Activated CD4-positive, alpha-beta T cell treated with anti-CD3 and anti-CD28 coated beads, Interleukin-2, amount 10 ng/mL, durations not matched to agents 7 days and 5 days (primary cell): ENCODE measurements around the gene CAMP. TPM values are rescaled to one million over a fixed set of nuclear protein-coding genes. Genes with fewer than 3 reads are reported as not detected.

Experiments used
- CTCF ChIA-PET: fragments of 350-600 bp; sonication (Branson Sonifier 250); formaldehyde crosslinking; loops from one replicate; lab custom pipeline; 2021; ENCODE audit warnings: antibody characterized with exemption; lab: Charles Lee
- POLR2A ChIA-PET: fragments of 350-600 bp; sonication (Branson Sonifier 250); formaldehyde crosslinking; loops from one replicate; lab custom pipeline; 2021; ENCODE audit warnings: antibody characterized with exemption; lab: Charles Lee
- DNase-seq: peaks from one replicate; pipeline ENCODE4 v3.0.0-alpha.2; 2020
- H3K27ac Mint-ChIP-seq: one replicate; pipeline ENCODE4 v1.8.0; 2021; ENCODE audit warnings: mild to moderate bottlenecking, moderate library complexity, mixed read lengths
- H3K27me3 Mint-ChIP-seq: one replicate; pipeline ENCODE4 v1.8.0; 2021; ENCODE audit warnings: mixed read lengths
- H3K36me3 Mint-ChIP-seq: one replicate; pipeline ENCODE4 v1.8.0; 2021; ENCODE audit warnings: low read depth, mixed read lengths
- H3K4me1 Mint-ChIP-seq: one replicate; pipeline ENCODE4 v1.8.0; 2021; ENCODE audit warnings: mixed read lengths
- H3K4me3 Mint-ChIP-seq: one replicate; pipeline ENCODE4 v1.8.0; 2021; ENCODE audit warnings: mild to moderate bottlenecking, moderate library complexity, mixed read lengths
- H3K9me3 Mint-ChIP-seq: one replicate; pipeline ENCODE4 v1.8.0; 2021; ENCODE audit warnings: mixed read lengths
- total RNA-seq, 2 experiments: library from RNA; stranded (reverse); gene quantifications; one replicate each; pipeline ENCODE4 v1.2.3, GENCODE V29; 2021

The CAMP gene, protein sequence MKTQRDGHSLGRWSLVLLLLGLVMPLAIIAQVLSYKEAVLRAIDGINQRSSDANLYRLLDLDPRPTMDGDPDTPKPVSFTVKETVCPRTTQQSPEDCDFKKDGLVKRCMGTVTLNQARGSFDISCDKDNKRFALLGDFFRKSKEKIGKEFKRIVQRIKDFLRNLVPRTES
- not detected for total RNA-seq

DNA sequence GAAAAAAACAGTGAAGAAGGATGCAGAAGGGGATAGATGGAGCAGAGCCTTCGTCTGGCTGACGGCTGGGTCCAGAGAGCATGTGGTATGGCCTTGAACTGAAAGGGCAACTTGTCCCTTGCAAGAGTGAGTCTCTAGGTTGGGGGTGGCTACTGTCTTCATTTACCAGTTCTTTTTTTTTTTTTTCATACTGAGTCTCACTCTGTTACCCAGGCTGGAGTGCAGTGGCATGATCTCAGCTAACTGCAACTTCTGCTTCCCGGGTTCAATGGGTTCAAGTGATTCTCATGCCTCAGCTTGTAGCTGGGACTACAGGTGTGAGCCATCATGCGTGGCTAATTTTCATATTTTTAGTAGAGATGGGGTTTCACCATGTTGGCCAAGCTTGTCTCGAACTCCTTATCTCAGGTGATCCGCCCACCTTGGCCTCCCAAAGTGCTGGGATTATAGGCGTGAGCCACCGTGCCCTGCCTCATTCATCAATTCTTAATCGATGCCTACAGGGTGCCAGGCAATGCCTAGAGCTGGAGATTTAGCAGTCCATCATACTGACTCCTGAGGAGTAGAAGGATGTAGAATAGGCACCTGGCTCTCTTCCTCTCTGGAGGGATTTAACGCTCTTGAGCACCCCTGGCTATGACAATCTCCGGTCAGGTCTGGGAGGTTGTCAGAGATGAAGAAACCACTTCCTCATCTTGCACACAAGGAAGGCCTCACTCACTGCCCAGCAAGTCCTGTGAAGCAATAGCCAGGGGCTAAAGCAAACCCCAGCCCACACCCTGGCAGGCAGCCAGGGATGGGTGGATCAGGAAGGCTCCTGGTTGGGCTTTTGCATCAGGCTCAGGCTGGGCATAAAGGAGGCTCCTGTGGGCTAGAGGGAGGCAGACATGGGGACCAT lies at the start of gene CAMP:
Gene CAMP, plus strand, starts transcription at position 880 of the 898 bp plus-strand sequence. Its CDS starts 17 bp downstream, at position 897.
- no peak for DNase-seq
- no peak within 1 kb of the TSS for H3K4me3 Mint-ChIP-seq
- no peaks in the 10 kb centered on the region for H3K9me3 Mint-ChIP-seq
- POLR2A ChIA-PET = no interaction called here
- no peaks in the 10 kb centered on the region for H3K36me3 Mint-ChIP-seq
- no peaks in the 10 kb centered on the region for H3K27me3 Mint-ChIP-seq
- CTCF ChIA-PET = interaction anchor here (1.5 kb wide), 1 partner anchor 413 kb away, joined by 4 read pairs; no protein-coding TSS in a partner anchor
- H3K27ac Mint-ChIP-seq = no peak within 1 kb of the TSS
- H3K4me1 Mint-ChIP-seq = peaks cover 6% of the 10 kb centered on the region

DNA sequence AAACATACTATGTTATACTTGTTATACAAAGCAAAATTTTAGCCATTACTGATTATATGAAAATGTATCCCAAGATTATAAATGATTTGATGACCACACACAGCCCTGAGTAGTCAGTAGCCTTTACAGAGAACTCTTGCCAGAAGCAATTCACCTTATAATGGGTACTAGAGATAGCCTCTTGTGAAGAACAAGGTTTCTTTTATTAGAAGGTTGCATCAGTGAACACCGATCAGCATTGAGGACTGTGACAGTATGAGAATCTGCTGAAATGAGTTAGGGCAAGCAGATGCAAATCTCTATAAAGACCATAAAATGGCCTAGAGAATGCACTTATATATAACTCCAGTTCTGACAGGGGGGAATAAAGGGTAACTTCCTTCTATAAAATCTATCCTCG lies 45.2 kb upstream of the CAMP start:
- ChIA-PET POLR2A (no interaction called here), CTCF (interaction anchor here (0.6 kb wide), 1 partner anchor 320 kb away, joined by 3 read pairs; no protein-coding TSS in a partner anchor)
- H3K4me3 Mint-ChIP-seq = no peak overlapping the region
- H3K9me3 Mint-ChIP-seq = no peaks in the 10 kb centered on the region
- H3K4me1 Mint-ChIP-seq = peaks cover 12% of the 10 kb centered on the region
- DNase-seq = no peak
- no peaks in the 10 kb centered on the region for H3K27me3 Mint-ChIP-seq
- no peak overlapping the region for H3K27ac Mint-ChIP-seq
- peaks cover 66% of the 10 kb centered on the region for H3K36me3 Mint-ChIP-seq

DNA sequence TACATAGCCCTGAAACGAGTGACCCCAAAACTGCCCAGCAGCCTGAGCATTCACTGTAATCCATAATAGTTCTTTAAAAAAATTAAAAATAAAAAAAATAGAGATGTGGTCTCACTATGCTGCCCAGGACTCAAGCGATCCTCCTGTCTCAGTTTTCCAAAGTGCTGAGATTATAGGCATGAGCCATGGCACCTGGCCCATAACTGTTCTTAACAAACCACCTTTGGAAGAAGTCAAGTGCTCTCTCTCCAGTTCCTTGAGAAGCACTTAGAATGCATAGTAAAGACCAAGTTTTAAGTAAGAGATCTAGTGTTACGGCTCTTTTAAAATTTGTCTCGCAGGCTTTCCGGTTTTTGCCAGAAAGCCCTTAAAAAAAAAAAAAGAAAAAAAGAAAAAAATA lies 43.3 kb upstream of the CAMP start:
- Mint-ChIP-seq H3K4me3 (no peak overlapping the region), H3K36me3 (peaks cover 61% of the 10 kb centered on the region), H3K9me3 (no peaks in the 10 kb centered on the region), H3K27me3 (no peaks in the 10 kb centered on the region), H3K27ac (no peak overlapping the region), H3K4me1 (peaks cover 10% of the 10 kb centered on the region)
- DNase-seq = no peak
- CTCF ChIA-PET = no interaction called here
- POLR2A ChIA-PET = no interaction called here

DNA sequence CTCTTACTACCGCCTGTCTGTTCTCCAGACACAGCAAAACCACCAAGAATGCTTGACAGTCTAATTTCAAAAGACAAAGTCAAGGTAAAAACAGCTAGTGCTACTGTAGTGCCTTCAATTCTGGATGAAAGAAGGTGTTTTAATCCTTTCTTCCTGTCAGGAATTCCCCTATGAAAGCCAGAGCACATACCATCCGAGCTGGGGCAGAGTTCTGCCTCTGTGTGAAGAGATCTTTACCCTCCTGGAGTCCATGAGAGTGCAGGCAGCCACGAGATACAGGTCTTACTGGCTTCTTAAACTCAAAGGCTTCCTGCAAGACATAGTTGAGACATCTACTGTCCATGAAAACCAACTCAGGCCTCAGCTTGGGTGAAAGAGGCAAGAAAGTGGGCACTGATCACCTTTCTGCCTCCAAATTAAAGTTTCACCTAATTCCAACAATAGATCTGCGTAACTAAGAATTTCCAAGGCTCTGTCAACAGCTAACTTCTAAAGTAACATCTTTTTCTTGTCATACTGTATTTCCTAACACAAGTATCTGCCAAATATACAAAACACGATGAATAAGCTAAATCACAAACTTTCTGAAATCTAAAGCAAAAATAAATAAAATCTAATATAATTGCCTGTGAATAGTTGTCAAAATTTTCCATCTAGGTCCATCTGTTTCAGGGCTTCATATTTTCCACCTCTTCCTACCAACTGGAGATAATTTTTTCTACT lies 42.6 kb upstream of the CAMP start:
- Mint-ChIP-seq H3K4me1 (peaks cover 17% of the 10 kb centered on the region), H3K4me3 (no peak overlapping the region), H3K27me3 (no peaks in the 10 kb centered on the region), H3K9me3 (no peaks in the 10 kb centered on the region), H3K27ac (no peak overlapping the region), H3K36me3 (peaks cover 61% of the 10 kb centered on the region)
- DNase-seq = no peak
- ChIA-PET CTCF (no interaction called here), POLR2A (no interaction called here)

DNA sequence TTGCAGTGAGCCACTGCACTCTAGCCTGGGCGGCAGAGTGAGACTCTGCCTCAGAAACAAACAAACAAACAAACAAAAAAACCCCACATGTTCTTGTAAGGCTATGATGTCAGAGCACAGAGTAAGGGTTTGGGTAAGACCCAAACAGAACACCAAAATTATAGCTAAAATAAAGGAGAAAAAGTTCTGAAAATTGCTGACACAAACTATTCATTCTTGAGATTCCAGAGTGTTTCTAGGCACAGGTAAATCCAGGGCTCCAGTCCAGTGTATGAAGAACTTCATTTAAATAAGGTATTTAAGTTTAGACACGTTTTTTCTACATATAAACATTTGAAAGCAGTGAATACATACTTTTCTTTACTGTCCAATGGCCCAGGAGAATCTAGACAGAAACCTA lies 39.0 kb upstream of the CAMP start:
- DNase-seq = no peak
- peaks cover 55% of the 10 kb centered on the region for H3K36me3 Mint-ChIP-seq
- no peak overlapping the region for H3K27ac Mint-ChIP-seq
- CTCF ChIA-PET = no interaction called here
- H3K9me3 Mint-ChIP-seq = no peaks in the 10 kb centered on the region
- POLR2A ChIA-PET = no interaction called here
- H3K4me1 Mint-ChIP-seq = peaks cover 41% of the 10 kb centered on the region
- H3K27me3 Mint-ChIP-seq = no peaks in the 10 kb centered on the region
- H3K4me3 Mint-ChIP-seq = no peak overlapping the region

DNA sequence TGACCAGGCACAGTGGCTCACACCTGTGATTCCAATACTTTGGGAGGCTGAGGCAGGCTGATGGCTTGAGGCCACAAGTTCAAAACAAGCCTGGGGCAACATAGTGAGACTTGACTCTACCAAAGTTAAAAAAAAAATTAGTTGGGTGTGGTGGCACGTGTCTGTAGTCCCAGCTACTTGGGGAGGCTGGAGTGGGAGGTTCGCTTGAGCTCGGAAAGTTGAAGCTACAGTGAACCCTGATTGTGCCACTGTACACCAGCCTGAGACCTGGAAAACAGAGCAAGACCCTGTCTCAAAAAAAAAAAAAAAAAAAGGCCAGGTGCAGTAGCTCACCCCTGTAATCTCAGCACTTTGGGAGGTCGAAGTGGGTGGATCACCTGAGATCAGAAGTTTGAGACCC lies 38.2 kb upstream of the CAMP start:
- Mint-ChIP-seq H3K9me3 (no peaks in the 10 kb centered on the region), H3K36me3 (peaks cover 55% of the 10 kb centered on the region), H3K27me3 (no peaks in the 10 kb centered on the region), H3K27ac (no peak overlapping the region), H3K4me3 (no peak overlapping the region), H3K4me1 (peaks cover 41% of the 10 kb centered on the region)
- no peak for DNase-seq
- POLR2A ChIA-PET = no interaction called here
- CTCF ChIA-PET = interaction anchor here (0.6 kb wide), 1 partner anchor 84 kb away, joined by 3 read pairs; no protein-coding TSS in a partner anchor

DNA sequence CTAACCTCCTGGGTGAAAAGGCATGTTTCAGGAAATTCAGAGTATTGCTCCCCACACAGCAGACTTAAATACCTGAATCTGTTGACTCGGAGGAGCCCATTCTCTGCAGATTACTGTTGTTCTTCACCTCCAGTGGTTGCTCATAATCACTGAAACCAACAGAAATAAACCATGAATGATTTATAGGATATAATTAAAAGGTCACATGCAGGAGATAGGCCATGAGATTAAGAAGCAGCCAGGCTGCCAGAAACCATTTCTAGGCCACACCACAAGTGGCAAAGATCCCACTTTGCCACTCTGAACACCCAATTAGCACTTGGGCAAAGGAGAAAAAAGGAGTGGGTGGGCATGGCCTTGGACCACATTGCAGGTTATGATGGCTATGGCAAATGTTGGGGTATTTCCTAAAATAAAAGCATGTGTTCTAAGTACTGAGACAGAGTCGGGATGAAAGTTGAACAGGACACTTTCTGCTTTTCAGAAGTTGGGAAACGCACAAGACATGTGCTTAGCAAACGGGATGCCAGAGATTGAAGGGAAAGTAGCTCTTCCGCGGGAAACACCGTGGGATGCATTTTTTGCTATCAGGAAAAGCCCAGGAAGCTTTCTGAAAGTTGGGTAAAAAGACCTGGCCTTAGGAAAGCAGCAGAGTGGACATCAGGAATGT lies 36.5 kb upstream of the CAMP start:
- DNase-seq = no peak
- Mint-ChIP-seq H3K4me3 (peak overlapping the region; percentile 90), H3K36me3 (peaks cover 43% of the 10 kb centered on the region), H3K27me3 (no peaks in the 10 kb centered on the region), H3K9me3 (no peaks in the 10 kb centered on the region), H3K4me1 (peaks cover 39% of the 10 kb centered on the region), H3K27ac (peak overlapping the region; percentile 85)
- ChIA-PET CTCF (interaction anchor here (0.5 to 1.5 kb wide), 3 partner anchors 9 to 76 kb away, joined by 3 to 6 read pairs (median 3); no protein-coding TSS in a partner anchor), POLR2A (no interaction called here)

DNA sequence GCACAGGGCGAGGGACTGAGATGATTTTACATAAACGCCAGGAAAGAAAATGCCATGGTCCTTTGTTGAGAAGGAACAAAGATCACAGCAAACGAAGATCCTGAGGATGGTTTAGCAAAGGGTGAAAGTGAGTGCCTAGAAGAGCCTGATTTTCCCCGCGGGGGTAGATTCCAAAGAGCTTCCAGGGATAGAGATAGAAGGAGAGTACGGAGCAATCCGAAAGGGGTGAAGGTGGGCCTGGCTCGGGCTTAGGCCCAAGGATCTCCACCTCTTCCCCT lies 36.1 kb upstream of the CAMP start:
- Mint-ChIP-seq H3K27ac (peak overlapping the region; percentile 85), H3K27me3 (no peaks in the 10 kb centered on the region), H3K36me3 (peaks cover 40% of the 10 kb centered on the region), H3K9me3 (no peaks in the 10 kb centered on the region), H3K4me1 (peaks cover 39% of the 10 kb centered on the region), H3K4me3 (peak overlapping the region; percentile 90)
- no peak for DNase-seq
- ChIA-PET CTCF (interaction anchor here (0.5 to 1.5 kb wide), 4 partner anchors 9 to 76 kb away, joined by 3 to 6 read pairs (median 3); no protein-coding TSS in a partner anchor), POLR2A (no interaction called here)

DNA sequence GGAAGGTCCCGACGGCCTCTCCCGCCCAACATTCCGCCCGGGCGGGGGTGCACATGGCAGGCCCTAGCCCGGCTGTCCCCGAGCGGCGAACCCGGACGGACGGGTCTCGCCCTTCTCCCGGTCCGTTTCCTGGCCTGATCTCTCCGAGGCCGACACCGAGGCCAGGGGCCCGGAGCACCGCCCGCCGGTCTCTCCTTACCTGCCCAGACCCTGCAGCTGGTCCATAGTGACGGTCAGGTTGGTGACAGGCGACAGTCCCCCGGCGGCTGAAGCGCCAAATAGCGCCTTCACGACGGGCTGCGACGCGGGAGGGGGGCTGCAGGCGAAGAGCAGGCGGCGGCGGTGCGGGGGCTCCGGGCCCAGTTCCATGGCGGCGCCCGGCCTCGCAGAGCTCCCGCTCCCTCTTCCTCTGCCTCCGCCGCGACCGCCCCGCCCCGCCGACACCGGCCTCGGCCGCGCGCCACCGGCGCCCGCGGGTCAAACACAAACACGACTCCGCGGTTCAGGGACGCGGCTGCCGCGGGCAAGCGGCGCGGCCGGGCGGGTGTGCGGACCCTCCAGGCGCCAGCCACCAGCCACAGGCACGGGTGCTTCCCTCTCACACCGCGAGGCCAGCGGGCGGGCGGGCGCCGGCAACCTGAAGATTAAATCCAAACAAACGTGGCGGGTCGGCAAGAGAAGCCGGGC lies 35.6 kb upstream of the CAMP start:
- DNase-seq = no peak
- H3K27ac Mint-ChIP-seq = peak overlapping the region; percentile 85
- CTCF ChIA-PET = interaction anchor here (0.5 to 1.5 kb wide), 5 partner anchors 8 to 249 kb away, joined by 3 to 6 read pairs (median 3); no protein-coding TSS in a partner anchor

DNA sequence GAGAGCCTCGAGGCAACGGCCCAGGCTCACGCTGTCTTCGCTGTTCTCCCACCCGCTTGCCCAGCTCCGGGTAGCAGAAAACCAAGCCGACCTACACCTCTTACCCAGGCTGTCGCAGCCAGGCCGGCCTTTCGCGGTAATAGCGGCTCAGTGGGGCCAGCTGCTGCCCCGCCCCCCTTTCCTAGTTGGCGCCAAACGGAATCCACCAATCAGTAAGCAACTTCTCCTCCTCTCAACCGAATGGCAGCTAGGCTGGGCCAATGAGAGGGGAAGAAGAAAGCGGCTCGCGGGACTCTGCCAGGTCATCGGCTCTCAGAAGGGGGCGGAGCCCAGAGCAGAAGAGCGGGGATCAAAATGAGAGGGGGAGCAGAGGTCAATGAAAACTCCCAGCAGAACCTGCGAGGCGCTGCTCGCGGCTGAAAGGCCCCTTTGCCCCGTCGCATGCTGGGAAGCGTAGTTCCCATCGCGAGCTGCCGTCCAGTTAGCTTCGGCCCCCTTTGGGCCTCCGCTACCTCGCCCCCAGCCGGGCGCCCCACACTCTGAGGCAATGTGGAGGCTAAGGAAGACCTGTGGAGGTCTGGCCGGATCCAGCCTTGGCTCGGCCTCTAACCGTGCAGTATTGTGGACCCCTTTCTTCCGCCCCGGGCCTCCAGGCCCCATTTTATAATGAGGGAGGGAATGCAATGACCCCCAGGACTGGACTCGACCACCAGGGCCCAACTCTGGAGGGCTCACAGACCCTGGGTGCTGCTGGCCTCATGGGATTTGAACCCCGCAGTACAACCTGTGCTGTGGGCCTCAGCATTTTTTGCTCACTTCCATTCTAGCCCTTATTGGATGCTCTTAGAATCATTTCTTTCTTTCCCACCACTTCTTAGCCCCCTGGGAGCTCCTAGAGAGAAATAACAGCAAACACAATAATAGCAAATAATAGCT lies 34.8 kb upstream of the CAMP start, which contains the start of gene CDC25A:
Gene CDC25A, minus strand, starts transcription at position 152 of the 936 bp plus-strand sequence. CDS start 470 bp downstream, outside the sequence.
- Mint-ChIP-seq H3K27ac (peak within 1 kb of the TSS; percentile 85), H3K27me3 (peaks cover 3% of the 10 kb centered on the region), H3K36me3 (peaks cover 28% of the 10 kb centered on the region), H3K4me1 (peaks cover 35% of the 10 kb centered on the region), H3K9me3 (no peaks in the 10 kb centered on the region), H3K4me3 (peak within 1 kb of the TSS; percentile 97)
- peak; percentile 98 for DNase-seq
- POLR2A ChIA-PET = interaction anchor here (1.0 kb wide), 1 partner anchor 55 kb away, joined by 3 read pairs; no protein-coding TSS in a partner anchor
- CTCF ChIA-PET = interaction anchor here (0.6 to 1.3 kb wide), 3 partner anchors 16 to 248 kb away, joined by 3 to 4 read pairs (median 3); no protein-coding TSS in a partner anchor

More for the DNA sequence above, 35.6 kb upstream of the CAMP start:
- peaks cover 35% of the 10 kb centered on the region for H3K36me3 Mint-ChIP-seq
- H3K4me3 Mint-ChIP-seq = peak overlapping the region; percentile 97
- POLR2A ChIA-PET = interaction anchor here (1.0 kb wide), 1 partner anchor 56 kb away, joined by 3 read pairs; no protein-coding TSS in a partner anchor
- no peaks in the 10 kb centered on the region for H3K9me3 Mint-ChIP-seq
- no peaks in the 10 kb centered on the region for H3K27me3 Mint-ChIP-seq
- peaks cover 35% of the 10 kb centered on the region for H3K4me1 Mint-ChIP-seq

DNA sequence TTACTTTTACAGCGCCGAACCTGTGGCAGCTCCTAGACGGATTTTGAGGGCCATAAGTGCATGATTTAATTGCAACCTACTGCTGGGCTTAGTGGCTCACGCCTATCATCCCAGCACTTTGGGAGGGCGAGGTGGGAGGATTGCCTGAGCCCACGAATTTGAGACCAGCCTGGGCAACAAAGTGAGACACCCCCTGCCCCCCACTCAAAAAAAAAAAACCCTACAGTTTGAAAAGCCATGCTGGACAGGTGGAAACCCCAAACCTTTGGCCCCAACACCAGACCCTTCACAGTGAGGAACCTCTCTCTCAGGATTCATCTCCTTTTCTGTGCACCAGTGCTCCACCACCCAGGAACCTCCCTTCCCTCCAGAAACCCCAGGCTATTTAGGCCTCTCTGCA lies 34.0 kb upstream of the CAMP start:
- ChIA-PET CTCF (interaction anchor here (0.6 to 1.1 kb wide), 2 partner anchors 38 to 63 kb away, joined by 3 read pairs; no protein-coding TSS in a partner anchor), POLR2A (no interaction called here)
- Mint-ChIP-seq H3K36me3 (peaks cover 26% of the 10 kb centered on the region), H3K4me3 (peak overlapping the region; percentile 97), H3K27ac (peak overlapping the region; percentile 84), H3K4me1 (peaks cover 35% of the 10 kb centered on the region), H3K27me3 (peaks cover 3% of the 10 kb centered on the region), H3K9me3 (no peaks in the 10 kb centered on the region)
- no peak for DNase-seq
